ENCODE measurements around the gene SMARCD2.
"Not testable (repeated sequence)": the region's sequence is repeated elsewhere in the genome, so short reads cannot be mapped to it uniquely, and the experiment has no call there.

Gene SMARCD2

GRCh38 chr17:63842540-63843386, at the start of gene SMARCD2:
Gene SMARCD2 (minus strand): TSS chr17:63842685. CDS start chr17:63842674, 11 bp downstream.
- DNase-seq (ENCODE audit: low read depth, low spot score), result peak; percentile 94

DNA sequence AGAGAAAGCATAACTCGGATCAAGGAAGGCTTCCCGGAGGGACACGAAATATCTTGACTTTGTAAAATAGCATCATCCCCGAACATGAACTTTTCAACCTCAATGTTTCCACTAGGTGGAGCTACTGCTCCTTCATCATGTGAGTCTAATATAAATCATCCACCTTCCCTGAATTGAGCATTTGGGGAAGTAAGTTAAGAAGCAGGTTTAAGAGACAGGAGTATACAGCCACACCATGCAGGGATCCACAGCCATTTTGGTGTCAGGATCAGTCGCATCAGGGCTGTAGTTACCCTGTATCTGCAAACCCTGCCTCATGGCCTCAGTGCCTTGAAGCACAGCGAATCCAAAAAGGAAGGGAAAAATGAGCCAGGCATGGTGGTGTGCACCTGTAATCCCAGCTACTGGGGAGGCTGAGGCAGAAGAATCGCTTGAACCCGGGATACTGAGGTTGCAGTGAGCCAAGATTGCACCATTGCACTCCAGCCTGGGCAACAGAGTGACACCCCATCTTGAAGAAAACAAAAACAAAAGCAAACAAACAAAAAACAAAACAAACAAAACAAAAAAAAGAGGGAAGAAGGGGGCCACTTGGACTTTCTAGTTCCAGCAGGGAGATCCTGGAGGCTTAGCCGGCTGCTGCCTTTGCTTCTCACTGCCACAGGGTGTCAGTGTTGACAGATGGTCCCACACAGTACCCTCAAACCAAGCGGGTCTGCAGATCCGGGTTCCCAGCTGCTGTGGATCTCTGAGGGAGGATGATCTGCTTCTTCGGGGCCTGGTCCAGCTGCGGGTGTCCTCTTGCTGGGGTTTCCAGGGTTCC, 46.8 kb upstream of the SMARCD2 start:
- not testable (repeated sequence) for DNase-seq (ENCODE audit: low read depth, low spot score); H3K36me3 ChIP-seq (ENCODE audit: insufficient read depth, insufficient read length, low read length); H3K4me1 ChIP-seq (ENCODE audit: insufficient read depth, insufficient read length); H3K4me3 ChIP-seq (ENCODE audit: insufficient read length, low read depth); H3K9ac ChIP-seq (ENCODE audit: insufficient read length, low read depth); H3K9me3 ChIP-seq (ENCODE audit: insufficient read depth, low read length); H3K27me3 ChIP-seq (ENCODE audit: insufficient read depth, insufficient read length)

More at GRCh38 chr17:63842540-63843386, at the start of gene SMARCD2:
- TF ChIP-seq YY1 (IDR thresholded peaks at IDR 0.05; ENCODE audit: insufficient read depth, insufficient read length), result no peak
- no peak for TF ChIP-seq SUZ12 (IDR thresholded peaks at IDR 0.05; ENCODE audit: extremely low read depth, insufficient read depth, insufficient read length)
- no peak for TF ChIP-seq ZNF274 (IDR thresholded peaks at IDR 0.05; ENCODE audit: low read depth, low read length)
- peaks cover 4% of the 10 kb centered on the region; the same call in 1 of the 2 replicates for H3K9me3 ChIP-seq (ENCODE audit: insufficient read depth, low read length)
- H3K4me1 ChIP-seq (ENCODE audit: insufficient read depth, insufficient read length), result peaks cover 17% of the 10 kb centered on the region
- peaks cover 2% of the 10 kb centered on the region for H3K27me3 ChIP-seq (ENCODE audit: insufficient read depth, insufficient read length)
- H3K9ac ChIP-seq (ENCODE audit: insufficient read length, low read depth), result peak within 1 kb of the TSS; percentile 93
- H3K36me3 ChIP-seq (ENCODE audit: insufficient read depth, insufficient read length, low read length), result peaks cover 10% of the 10 kb centered on the region
- peak within 1 kb of the TSS; percentile 89 for H3K4me3 ChIP-seq (ENCODE audit: insufficient read length, low read depth)

- H3K9me3 ChIP-seq (ENCODE audit: insufficient read depth, low read length); H3K9ac ChIP-seq (ENCODE audit: insufficient read length, low read depth); H3K4me3 ChIP-seq (ENCODE audit: insufficient read length, low read depth); DNase-seq (ENCODE audit: low read depth, low spot score); H3K27me3 ChIP-seq (ENCODE audit: insufficient read depth, insufficient read length); H3K36me3 ChIP-seq (ENCODE audit: insufficient read depth, insufficient read length, low read length): not testable (repeated sequence)
- H3K4me1 ChIP-seq (ENCODE audit: insufficient read depth, insufficient read length), result peaks cover 11% of the 10 kb centered on the region
These were observed 42.6 kb upstream of the SMARCD2 start for GRCh38 chr17:63885119-63885518.

DNA sequence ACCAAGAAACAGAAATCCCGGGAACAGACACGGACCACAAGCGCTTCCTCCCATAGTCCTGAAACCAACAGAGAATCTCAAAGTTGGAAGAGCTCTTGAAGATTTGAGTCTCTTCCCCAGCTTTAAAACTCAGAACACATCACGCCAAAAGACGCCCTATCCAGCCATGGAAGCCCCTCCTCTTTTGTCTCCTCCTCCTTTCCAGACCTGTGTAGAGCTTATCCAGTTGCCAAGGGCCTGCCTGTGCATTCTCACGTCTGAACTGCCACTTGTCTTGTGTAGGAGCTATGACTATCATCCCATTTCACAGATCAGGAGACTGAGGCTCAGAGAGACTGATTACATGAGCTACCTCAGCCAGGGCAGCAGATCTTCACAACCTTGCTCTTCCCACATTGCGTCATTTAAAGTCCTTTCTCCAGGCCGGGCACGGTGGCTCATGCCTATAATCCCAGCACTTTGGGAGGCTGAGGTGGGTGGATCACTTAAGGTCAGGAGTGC, 40.2 kb upstream of the SMARCD2 start:
- not testable (repeated sequence) for DNase-seq (ENCODE audit: low read depth, low spot score); H3K9me3 ChIP-seq (ENCODE audit: insufficient read depth, low read length); H3K36me3 ChIP-seq (ENCODE audit: insufficient read depth, insufficient read length, low read length); H3K9ac ChIP-seq (ENCODE audit: insufficient read length, low read depth); H3K27me3 ChIP-seq (ENCODE audit: insufficient read depth, insufficient read length); H3K4me3 ChIP-seq (ENCODE audit: insufficient read length, low read depth)
- peaks cover 11% of the 10 kb centered on the region for H3K4me1 ChIP-seq (ENCODE audit: insufficient read depth, insufficient read length)

GRCh38 chr17:63881935-63882601, 39.6 kb upstream of the SMARCD2 start, which contains the start of gene GH2:
Gene GH2 (minus strand): TSS chr17:63881944. CDS start chr17:63881801, 143 bp downstream.
- H3K27me3 ChIP-seq (ENCODE audit: insufficient read depth, insufficient read length), result no peaks in the 10 kb centered on the region
- TF ChIP-seq SUZ12 (IDR thresholded peaks at IDR 0.05; ENCODE audit: extremely low read depth, insufficient read depth, insufficient read length), result no peak
- TF ChIP-seq YY1 (IDR thresholded peaks at IDR 0.05; ENCODE audit: insufficient read depth, insufficient read length), result no peak
- TF ChIP-seq ZNF274 (IDR thresholded peaks at IDR 0.05; ENCODE audit: low read depth, low read length), result no peak
- H3K36me3 ChIP-seq (ENCODE audit: insufficient read depth, insufficient read length, low read length), result no peaks in the 10 kb centered on the region
- peaks cover 11% of the 10 kb centered on the region for H3K4me1 ChIP-seq (ENCODE audit: insufficient read depth, insufficient read length)
- peak; percentile 35 for DNase-seq (ENCODE audit: low read depth, low spot score)
- no peaks in the 10 kb centered on the region for H3K9me3 ChIP-seq (ENCODE audit: insufficient read depth, low read length)
- H3K4me3 ChIP-seq (ENCODE audit: insufficient read length, low read depth), result no peak within 1 kb of the TSS
- peak within 1 kb of the TSS; percentile 10 for H3K9ac ChIP-seq (ENCODE audit: insufficient read length, low read depth)

- not testable (repeated sequence) for H3K4me3 ChIP-seq (ENCODE audit: insufficient read length, low read depth); DNase-seq (ENCODE audit: low read depth, low spot score); H3K27me3 ChIP-seq (ENCODE audit: insufficient read depth, insufficient read length); H3K36me3 ChIP-seq (ENCODE audit: insufficient read depth, insufficient read length, low read length); H3K9me3 ChIP-seq (ENCODE audit: insufficient read depth, low read length)
- peaks cover 11% of the 10 kb centered on the region for H3K4me1 ChIP-seq (ENCODE audit: insufficient read depth, insufficient read length)
- H3K9ac ChIP-seq (ENCODE audit: insufficient read length, low read depth), result peak overlapping the region; percentile 10
These were observed 38.9 kb upstream of the SMARCD2 start for GRCh38 chr17:63881337-63881736.

- Histone ChIP-seq H3K4me1 (ENCODE audit: insufficient read depth, insufficient read length) (peaks cover 11% of the 10 kb centered on the region), H3K9ac (ENCODE audit: insufficient read length, low read depth) (no peak overlapping the region), H3K4me3 (ENCODE audit: insufficient read length, low read depth) (no peak overlapping the region), H3K36me3 (ENCODE audit: insufficient read depth, insufficient read length, low read length) (no peaks in the 10 kb centered on the region), H3K27me3 (ENCODE audit: insufficient read depth, insufficient read length) (no peaks in the 10 kb centered on the region), H3K9me3 (ENCODE audit: insufficient read depth, low read length) (no peaks in the 10 kb centered on the region)
- TF ChIP-seq YY1 (IDR thresholded peaks at IDR 0.05; ENCODE audit: insufficient read depth, insufficient read length), result no peak
- TF ChIP-seq ZNF274 (IDR thresholded peaks at IDR 0.05; ENCODE audit: low read depth, low read length), result no peak
- no peak for TF ChIP-seq SUZ12 (IDR thresholded peaks at IDR 0.05; ENCODE audit: extremely low read depth, insufficient read depth, insufficient read length)
- DNase-seq (ENCODE audit: low read depth, low spot score), result no peak
These were observed 38.2 kb upstream of the SMARCD2 start for GRCh38 chr17:63880706-63881105.

GRCh38 chr17:63878413-63878812, 35.9 kb upstream of the SMARCD2 start:
- not testable (repeated sequence) for H3K27me3 ChIP-seq (ENCODE audit: insufficient read depth, insufficient read length); H3K9me3 ChIP-seq (ENCODE audit: insufficient read depth, low read length); H3K36me3 ChIP-seq (ENCODE audit: insufficient read depth, insufficient read length, low read length); H3K4me3 ChIP-seq (ENCODE audit: insufficient read length, low read depth); H3K9ac ChIP-seq (ENCODE audit: insufficient read length, low read depth); DNase-seq (ENCODE audit: low read depth, low spot score)
- H3K4me1 ChIP-seq (ENCODE audit: insufficient read depth, insufficient read length), result peaks cover 11% of the 10 kb centered on the region

GRCh38 chr17:63874693-63875092, 32.2 kb upstream of the SMARCD2 start:
- not testable (repeated sequence) for H3K9me3 ChIP-seq (ENCODE audit: insufficient read depth, low read length); H3K36me3 ChIP-seq (ENCODE audit: insufficient read depth, insufficient read length, low read length); H3K4me1 ChIP-seq (ENCODE audit: insufficient read depth, insufficient read length); DNase-seq (ENCODE audit: low read depth, low spot score); H3K4me3 ChIP-seq (ENCODE audit: insufficient read length, low read depth); H3K9ac ChIP-seq (ENCODE audit: insufficient read length, low read depth); H3K27me3 ChIP-seq (ENCODE audit: insufficient read depth, insufficient read length)

DNA sequence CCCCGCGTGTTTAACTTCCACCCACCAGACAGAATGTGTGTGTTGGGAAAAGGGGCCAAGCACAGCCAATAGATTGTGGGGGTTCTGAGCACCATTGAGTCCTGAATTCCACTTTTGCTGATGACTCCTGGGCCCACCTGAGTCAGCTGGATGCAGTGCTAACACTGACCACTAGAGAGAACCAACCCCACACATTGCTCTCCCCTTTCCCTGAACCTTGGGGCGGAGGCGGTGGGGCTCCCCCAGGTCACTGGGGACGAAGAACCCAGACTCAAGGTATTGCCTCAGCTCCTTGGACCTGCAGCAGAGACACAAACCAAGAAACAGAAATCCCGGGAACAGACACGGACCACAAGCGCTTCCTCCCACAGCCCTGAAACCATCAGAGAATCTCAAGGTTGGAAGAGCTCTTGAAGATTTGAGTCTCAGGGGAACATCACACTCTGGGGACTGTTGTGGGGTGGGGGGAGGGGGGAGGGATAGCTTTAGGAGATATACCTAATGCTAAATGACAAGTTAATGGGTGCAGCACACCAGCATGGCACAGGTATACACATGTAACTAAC, 31.7 kb upstream of the SMARCD2 start:
- not testable (repeated sequence) for H3K9me3 ChIP-seq (ENCODE audit: insufficient read depth, low read length); H3K36me3 ChIP-seq (ENCODE audit: insufficient read depth, insufficient read length, low read length); H3K4me1 ChIP-seq (ENCODE audit: insufficient read depth, insufficient read length); H3K9ac ChIP-seq (ENCODE audit: insufficient read length, low read depth); DNase-seq (ENCODE audit: low read depth, low spot score); H3K27me3 ChIP-seq (ENCODE audit: insufficient read depth, insufficient read length); H3K4me3 ChIP-seq (ENCODE audit: insufficient read length, low read depth)
